ENCODE results near the gene WNT11.

WNT11 gene

DNA sequence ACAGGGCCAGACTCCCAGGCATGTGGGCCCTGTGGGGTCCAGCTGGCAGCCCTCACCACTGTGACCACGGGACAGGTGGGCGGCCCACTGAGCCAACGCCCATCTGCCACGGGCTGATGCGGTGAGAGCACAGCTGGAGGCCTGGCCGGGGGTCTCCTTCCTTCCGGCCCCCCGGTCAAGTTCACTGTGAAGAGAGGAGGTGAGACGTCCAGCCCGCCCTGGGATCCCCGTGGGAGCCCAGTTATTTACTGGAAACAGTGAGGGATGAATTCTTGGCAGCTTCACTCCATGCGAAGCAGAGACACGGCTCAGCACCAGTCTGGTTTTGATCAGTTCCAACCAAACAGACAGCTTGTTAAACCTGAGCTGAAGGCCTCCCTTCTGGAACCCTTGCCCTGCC, 38.7 kb downstream of the WNT11 start:
- Histone ChIP-seq H3K9ac (ENCODE audit: low read length in 5 of 5) (no peak overlapping the region), H3K9me3 (ENCODE audit: control insufficient read depth in 5 of 5, low read length in 5 of 5) (no peaks in the 10 kb centered on the region), H3K27me3 (ENCODE audit: control insufficient read depth in 5 of 5, insufficient read depth in 4 of 5, low read length in 5 of 5) (no peaks in the 10 kb centered on the region), H3K27ac (ENCODE audit: low read depth, low read length) (no peak overlapping the region), H3K36me3 (ENCODE audit: control insufficient read depth in 5 of 5, insufficient read depth in 5 of 5, low read length in 5 of 5) (no peaks in the 10 kb centered on the region), H3K4me1 (ENCODE audit: control insufficient read depth in 5 of 5, insufficient read depth in 5 of 5, low read length in 5 of 5) (peaks cover 3 to 26% (median 11%) of the 10 kb centered on the region in 5 donors), H3K4me3 (ENCODE audit: low read depth in 1 of 5, low read length in 5 of 5) (no peak overlapping the region)

GRCh38 chr11:76166314-76166713, 40.0 kb downstream of the WNT11 start:
- H3K27ac ChIP-seq (ENCODE audit: low read depth, low read length) = no peak overlapping the region
- peaks cover 3 to 39% (median 24%) of the 10 kb centered on the region in 5 donors for H3K4me1 ChIP-seq (ENCODE audit: control insufficient read depth in 5 of 5, insufficient read depth in 5 of 5, low read length in 5 of 5)
- H3K4me3 ChIP-seq (ENCODE audit: low read depth in 1 of 5, low read length in 5 of 5) = no peak overlapping the region
- no peaks in the 10 kb centered on the region for H3K27me3 ChIP-seq (ENCODE audit: control insufficient read depth in 5 of 5, insufficient read depth in 4 of 5, low read length in 5 of 5)
- no peaks in the 10 kb centered on the region for H3K36me3 ChIP-seq (ENCODE audit: control insufficient read depth in 5 of 5, insufficient read depth in 5 of 5, low read length in 5 of 5)
- H3K9ac ChIP-seq (ENCODE audit: low read length in 5 of 5) = no peak overlapping the region
- H3K9me3 ChIP-seq (ENCODE audit: control insufficient read depth in 5 of 5, low read length in 5 of 5) = no peaks in the 10 kb centered on the region

DNA sequence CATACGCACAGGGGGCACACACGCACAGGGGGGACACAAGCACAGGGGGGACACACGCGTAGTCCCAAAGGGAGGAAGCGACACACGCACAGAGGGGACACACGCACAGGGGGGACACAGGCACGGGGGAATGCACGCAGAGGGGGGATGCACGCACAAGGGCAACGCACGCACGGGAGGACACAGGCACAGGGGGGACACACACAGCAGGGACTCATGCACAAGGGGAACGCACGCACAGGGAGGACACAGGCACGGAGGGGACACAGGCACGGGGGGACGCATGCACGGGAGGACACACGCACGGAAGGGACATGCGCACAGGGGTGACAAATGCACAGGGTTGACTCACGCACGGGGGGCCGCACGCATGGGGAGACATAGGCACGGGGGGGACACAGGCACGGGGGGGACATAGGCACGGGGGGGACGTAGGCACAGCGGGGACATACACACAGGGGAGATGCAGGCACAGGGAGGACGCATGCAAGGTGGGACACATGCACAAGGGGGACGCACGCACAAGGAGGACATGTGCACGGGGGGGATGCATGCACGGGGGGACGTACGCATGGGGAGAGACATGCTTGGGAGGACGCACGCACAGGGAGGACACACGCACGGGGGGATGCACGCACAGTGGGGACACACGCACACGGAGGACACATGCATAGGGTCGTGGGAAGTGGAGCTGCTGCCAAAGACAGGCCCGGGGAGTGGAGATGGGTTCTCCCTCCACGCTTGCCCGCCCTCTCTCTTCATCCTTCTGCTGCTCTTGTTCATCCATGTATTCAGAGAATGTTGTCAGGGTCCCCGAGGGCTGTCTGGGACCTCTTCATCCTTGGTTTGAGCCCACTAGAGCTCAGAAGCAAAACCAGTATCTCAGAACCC, 41.2 kb downstream of the WNT11 start:
- Histone ChIP-seq H3K27ac (ENCODE audit: low read depth, low read length) (no peak overlapping the region), H3K27me3 (ENCODE audit: control insufficient read depth in 5 of 5, insufficient read depth in 4 of 5, low read length in 5 of 5) (no peaks in the 10 kb centered on the region), H3K4me1 (ENCODE audit: control insufficient read depth in 5 of 5, insufficient read depth in 5 of 5, low read length in 5 of 5) (peaks cover 3 to 40% (median 24%) of the 10 kb centered on the region in 5 donors), H3K36me3 (ENCODE audit: control insufficient read depth in 5 of 5, insufficient read depth in 5 of 5, low read length in 5 of 5) (no peaks in the 10 kb centered on the region), H3K9ac (ENCODE audit: low read length in 5 of 5) (no peak overlapping the region), H3K4me3 (ENCODE audit: low read depth in 1 of 5, low read length in 5 of 5) (no peak overlapping the region), H3K9me3 (ENCODE audit: control insufficient read depth in 5 of 5, low read length in 5 of 5) (no peaks in the 10 kb centered on the region)

DNA sequence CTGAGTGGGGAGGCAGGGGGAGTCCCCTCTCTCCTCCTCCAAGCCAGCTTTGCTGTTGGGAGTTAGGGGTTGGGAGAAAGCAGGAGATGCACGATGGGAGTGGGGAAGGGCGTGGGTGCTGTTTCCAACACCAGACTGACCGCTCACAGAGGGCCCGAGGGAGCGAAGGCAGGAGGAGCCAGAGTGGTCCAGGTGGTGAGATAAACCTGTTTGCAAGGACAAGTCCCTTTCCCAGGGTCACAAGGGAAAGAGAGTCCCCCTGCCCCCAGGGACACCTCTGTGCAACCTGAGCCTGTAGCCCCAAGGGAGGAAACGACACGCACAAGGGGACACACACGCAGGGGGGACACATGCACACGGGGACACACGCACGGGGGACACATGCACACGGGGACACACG, 42.2 kb downstream of the WNT11 start:
- no peaks in the 10 kb centered on the region for H3K27me3 ChIP-seq (ENCODE audit: control insufficient read depth in 5 of 5, insufficient read depth in 4 of 5, low read length in 5 of 5)

DNA sequence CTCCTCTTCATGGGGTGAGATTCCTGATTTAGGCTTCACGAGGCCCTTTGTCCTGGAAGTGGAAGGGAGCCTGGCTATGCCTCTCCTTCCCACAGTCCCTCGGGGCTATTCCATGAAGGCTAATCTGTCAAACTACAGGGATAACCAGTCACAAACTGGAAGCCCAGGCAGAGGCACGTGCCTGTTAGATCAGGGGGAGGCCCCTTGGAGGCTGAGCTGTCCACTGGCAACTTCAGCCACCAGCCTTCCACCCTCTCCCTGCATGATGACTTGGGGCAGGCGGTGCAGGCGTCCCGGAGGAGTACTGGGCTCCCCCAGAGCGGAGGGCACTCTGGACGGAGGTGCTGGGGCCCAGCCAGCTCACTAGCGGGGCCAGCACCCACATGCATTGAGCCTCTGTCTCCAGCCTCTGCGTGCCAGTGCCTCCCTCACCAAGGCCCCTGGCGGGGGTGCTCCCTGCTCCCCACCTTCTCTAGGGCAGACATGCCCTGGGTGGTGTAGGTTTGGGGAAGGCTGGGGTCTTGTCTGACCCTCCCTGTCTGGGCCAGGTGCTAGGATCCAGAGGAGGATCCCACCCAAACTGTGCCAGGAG, 42.9 kb downstream of the WNT11 start:
- H3K27ac ChIP-seq (ENCODE audit: low read depth, low read length) = no peak overlapping the region
- no peak overlapping the region for H3K9ac ChIP-seq (ENCODE audit: low read length in 5 of 5)
- H3K9me3 ChIP-seq (ENCODE audit: control insufficient read depth in 5 of 5, low read length in 5 of 5) = no peaks in the 10 kb centered on the region
- no peaks in the 10 kb centered on the region for H3K36me3 ChIP-seq (ENCODE audit: control insufficient read depth in 5 of 5, insufficient read depth in 5 of 5, low read length in 5 of 5)
- H3K4me1 ChIP-seq (ENCODE audit: control insufficient read depth in 5 of 5, insufficient read depth in 5 of 5, low read length in 5 of 5) = peaks cover 3 to 34% (median 24%) of the 10 kb centered on the region in 5 donors
- H3K27me3 ChIP-seq (ENCODE audit: control insufficient read depth in 5 of 5, insufficient read depth in 4 of 5, low read length in 5 of 5) = no peaks in the 10 kb centered on the region
- no peak overlapping the region for H3K4me3 ChIP-seq (ENCODE audit: low read depth in 1 of 5, low read length in 5 of 5)

More for the DNA sequence above, 42.2 kb downstream of the WNT11 start:
- peaks cover 3 to 40% (median 24%) of the 10 kb centered on the region in 5 donors for H3K4me1 ChIP-seq (ENCODE audit: control insufficient read depth in 5 of 5, insufficient read depth in 5 of 5, low read length in 5 of 5)
- H3K9me3 ChIP-seq (ENCODE audit: control insufficient read depth in 5 of 5, low read length in 5 of 5) = no peaks in the 10 kb centered on the region
- H3K4me3 ChIP-seq (ENCODE audit: low read depth in 1 of 5, low read length in 5 of 5) = no peak overlapping the region
- H3K27ac ChIP-seq (ENCODE audit: low read depth, low read length) = no peak overlapping the region
- H3K36me3 ChIP-seq (ENCODE audit: control insufficient read depth in 5 of 5, insufficient read depth in 5 of 5, low read length in 5 of 5) = no peaks in the 10 kb centered on the region
- H3K9ac ChIP-seq (ENCODE audit: low read length in 5 of 5) = no peak overlapping the region

- Histone ChIP-seq H3K9me3 (ENCODE audit: control insufficient read depth in 5 of 5, low read length in 5 of 5) (no peaks in the 10 kb centered on the region), H3K27me3 (ENCODE audit: control insufficient read depth in 5 of 5, insufficient read depth in 4 of 5, low read length in 5 of 5) (no peaks in the 10 kb centered on the region), H3K4me3 (ENCODE audit: low read depth in 1 of 5, low read length in 5 of 5) (no peak overlapping the region), H3K4me1 (ENCODE audit: control insufficient read depth in 5 of 5, insufficient read depth in 5 of 5, low read length in 5 of 5) (peaks cover 5 to 32% (median 21%) of the 10 kb centered on the region in 5 donors), H3K9ac (ENCODE audit: low read length in 5 of 5) (no peak overlapping the region), H3K36me3 (ENCODE audit: control insufficient read depth in 5 of 5, insufficient read depth in 5 of 5, low read length in 5 of 5) (no peaks in the 10 kb centered on the region), H3K27ac (ENCODE audit: low read depth, low read length) (no peak overlapping the region)
Measured at GRCh38 chr11:76162336-76163288, 43.7 kb downstream of the WNT11 start.

DNA sequence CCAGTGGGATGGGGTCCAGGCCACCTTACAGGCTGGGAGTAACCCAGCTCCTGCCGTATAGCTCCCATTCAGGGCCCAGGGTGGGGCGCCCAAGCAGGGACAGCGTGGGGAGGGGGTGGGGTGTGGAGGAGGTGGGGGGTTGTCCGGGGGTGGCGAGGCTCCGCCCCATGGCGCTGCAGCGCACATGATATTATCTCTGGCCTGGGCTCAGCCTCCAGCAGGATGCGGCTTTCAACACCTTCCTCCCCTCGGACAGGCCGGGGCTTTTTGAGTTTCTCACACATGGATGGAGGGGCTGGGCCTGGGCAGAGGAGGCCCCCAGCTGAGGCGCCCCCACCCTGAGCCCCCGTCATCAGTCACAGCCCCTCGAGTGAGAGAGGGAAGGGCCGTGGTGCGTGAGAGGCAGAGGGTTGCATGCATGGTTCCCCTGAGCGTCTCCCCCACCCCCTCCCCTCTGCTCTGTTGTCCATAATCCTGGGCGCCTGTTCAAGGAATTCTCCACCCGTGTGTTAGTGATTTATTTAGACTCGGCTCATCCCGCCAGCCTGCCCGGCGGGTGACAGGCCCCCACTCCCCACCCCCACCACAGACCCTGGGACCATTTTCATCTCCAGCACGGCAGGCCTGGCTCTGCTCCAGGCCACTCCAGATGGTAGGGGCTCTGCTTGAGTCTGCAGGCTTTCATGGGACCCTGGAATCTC, 44.9 kb downstream of the WNT11 start:
- H3K36me3 ChIP-seq (ENCODE audit: control insufficient read depth in 5 of 5, insufficient read depth in 5 of 5, low read length in 5 of 5) = no peaks in the 10 kb centered on the region
- peaks cover 5 to 29% (median 21%) of the 10 kb centered on the region in 5 donors for H3K4me1 ChIP-seq (ENCODE audit: control insufficient read depth in 5 of 5, insufficient read depth in 5 of 5, low read length in 5 of 5)
- no peak overlapping the region for H3K4me3 ChIP-seq (ENCODE audit: low read depth in 1 of 5, low read length in 5 of 5)
- no peak overlapping the region for H3K27ac ChIP-seq (ENCODE audit: low read depth, low read length)
- H3K9me3 ChIP-seq (ENCODE audit: control insufficient read depth in 5 of 5, low read length in 5 of 5) = no peaks in the 10 kb centered on the region
- H3K9ac ChIP-seq (ENCODE audit: low read length in 5 of 5) = no peak overlapping the region
- H3K27me3 ChIP-seq (ENCODE audit: control insufficient read depth in 5 of 5, insufficient read depth in 4 of 5, low read length in 5 of 5) = no peaks in the 10 kb centered on the region

DNA sequence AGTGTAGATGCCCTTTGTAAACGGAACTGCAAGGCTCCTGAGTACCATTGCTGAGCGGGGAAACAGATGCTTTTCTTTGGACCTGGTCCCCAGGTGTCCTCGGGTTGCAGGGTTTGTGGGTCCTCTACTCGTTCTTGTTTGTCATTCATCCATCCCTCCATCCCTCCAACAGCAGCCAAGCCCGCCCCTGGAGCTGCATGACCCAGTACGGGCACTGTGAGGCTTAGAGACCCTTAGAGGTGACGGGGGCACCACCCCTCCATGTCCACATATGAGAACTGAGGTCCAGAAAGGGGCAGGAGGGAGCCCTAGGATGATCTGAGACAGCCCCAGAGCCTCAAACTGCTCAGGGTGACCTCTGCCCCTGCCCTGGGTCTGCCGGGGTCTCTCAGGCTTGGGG, 45.4 kb downstream of the WNT11 start:
- Histone ChIP-seq H3K9ac (ENCODE audit: low read length in 5 of 5) (no peak overlapping the region), H3K27me3 (ENCODE audit: control insufficient read depth in 5 of 5, insufficient read depth in 4 of 5, low read length in 5 of 5) (no peaks in the 10 kb centered on the region), H3K4me3 (ENCODE audit: low read depth in 1 of 5, low read length in 5 of 5) (no peak overlapping the region), H3K4me1 (ENCODE audit: control insufficient read depth in 5 of 5, insufficient read depth in 5 of 5, low read length in 5 of 5) (peaks cover 5 to 31% (median 24%) of the 10 kb centered on the region in 5 donors), H3K36me3 (ENCODE audit: control insufficient read depth in 5 of 5, insufficient read depth in 5 of 5, low read length in 5 of 5) (no peaks in the 10 kb centered on the region), H3K9me3 (ENCODE audit: control insufficient read depth in 5 of 5, low read length in 5 of 5) (no peaks in the 10 kb centered on the region), H3K27ac (ENCODE audit: low read depth, low read length) (no peak overlapping the region)

DNA sequence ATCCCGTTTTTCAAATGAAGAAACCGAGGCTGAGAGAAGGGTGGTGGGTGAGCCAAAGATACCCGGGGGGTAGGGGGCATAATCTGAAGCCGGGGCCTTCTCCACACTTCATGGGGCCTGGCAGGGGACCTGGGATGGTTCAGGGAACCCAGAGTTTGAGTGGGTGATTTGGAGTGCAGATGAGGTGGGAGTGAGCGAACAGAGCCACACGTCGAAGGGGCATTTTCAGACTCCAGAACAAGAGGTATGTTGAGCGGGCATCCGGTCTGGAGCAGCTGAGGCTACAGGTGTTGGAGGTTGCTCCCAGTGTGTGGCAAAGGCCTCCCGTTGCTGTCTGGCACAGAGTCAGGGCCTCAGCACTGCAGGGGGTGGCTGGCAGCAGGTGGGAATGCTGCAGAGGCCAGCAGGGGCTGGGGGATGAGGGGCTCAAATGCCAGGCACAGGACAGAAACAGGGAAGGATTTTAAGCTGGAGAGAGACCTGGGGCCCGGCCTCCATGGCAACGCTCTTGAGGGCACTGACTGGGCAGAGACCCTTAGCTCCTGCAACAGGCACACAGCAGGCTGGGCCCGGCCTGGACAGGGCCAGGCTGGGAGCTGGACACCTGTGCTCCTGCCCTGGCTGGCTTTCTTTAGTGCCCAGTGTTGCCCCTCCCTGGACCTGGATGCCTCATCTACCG, 46.2 kb downstream of the WNT11 start:
- no peak overlapping the region for H3K9ac ChIP-seq (ENCODE audit: low read length in 5 of 5)
- H3K36me3 ChIP-seq (ENCODE audit: control insufficient read depth in 5 of 5, insufficient read depth in 5 of 5, low read length in 5 of 5) = no peaks in the 10 kb centered on the region
- H3K27ac ChIP-seq (ENCODE audit: low read depth, low read length) = no peak overlapping the region
- no peaks in the 10 kb centered on the region for H3K9me3 ChIP-seq (ENCODE audit: control insufficient read depth in 5 of 5, low read length in 5 of 5)
- no peak overlapping the region for H3K4me3 ChIP-seq (ENCODE audit: low read depth in 1 of 5, low read length in 5 of 5)
- H3K27me3 ChIP-seq (ENCODE audit: control insufficient read depth in 5 of 5, insufficient read depth in 4 of 5, low read length in 5 of 5) = no peaks in the 10 kb centered on the region
- H3K4me1 ChIP-seq (ENCODE audit: control insufficient read depth in 5 of 5, insufficient read depth in 5 of 5, low read length in 5 of 5) = peaks cover 5 to 37% (median 28%) of the 10 kb centered on the region in 5 donors

Data from subcutaneous abdominal adipose tissue (tissue), 5 donors.